ENCODE results near the gene C3orf80. TPM values are rescaled to one million over a fixed set of nuclear protein-coding genes. Genes with fewer than 3 reads are reported as not detected.
A peak's percentile ranks its signal among the peaks of the same experiment; 100 is the strongest.
"Not testable (repeated sequence)": the region's sequence is repeated elsewhere in the genome, so short reads cannot be mapped to it uniquely, and the experiment has no call there.

The C3orf80 gene
- total RNA-seq = 1 to 10 TPM in 3 of 4 donors, under 1 TPM in 1; 0.40 to 3.7 (median 1.8) TPM

DNA sequence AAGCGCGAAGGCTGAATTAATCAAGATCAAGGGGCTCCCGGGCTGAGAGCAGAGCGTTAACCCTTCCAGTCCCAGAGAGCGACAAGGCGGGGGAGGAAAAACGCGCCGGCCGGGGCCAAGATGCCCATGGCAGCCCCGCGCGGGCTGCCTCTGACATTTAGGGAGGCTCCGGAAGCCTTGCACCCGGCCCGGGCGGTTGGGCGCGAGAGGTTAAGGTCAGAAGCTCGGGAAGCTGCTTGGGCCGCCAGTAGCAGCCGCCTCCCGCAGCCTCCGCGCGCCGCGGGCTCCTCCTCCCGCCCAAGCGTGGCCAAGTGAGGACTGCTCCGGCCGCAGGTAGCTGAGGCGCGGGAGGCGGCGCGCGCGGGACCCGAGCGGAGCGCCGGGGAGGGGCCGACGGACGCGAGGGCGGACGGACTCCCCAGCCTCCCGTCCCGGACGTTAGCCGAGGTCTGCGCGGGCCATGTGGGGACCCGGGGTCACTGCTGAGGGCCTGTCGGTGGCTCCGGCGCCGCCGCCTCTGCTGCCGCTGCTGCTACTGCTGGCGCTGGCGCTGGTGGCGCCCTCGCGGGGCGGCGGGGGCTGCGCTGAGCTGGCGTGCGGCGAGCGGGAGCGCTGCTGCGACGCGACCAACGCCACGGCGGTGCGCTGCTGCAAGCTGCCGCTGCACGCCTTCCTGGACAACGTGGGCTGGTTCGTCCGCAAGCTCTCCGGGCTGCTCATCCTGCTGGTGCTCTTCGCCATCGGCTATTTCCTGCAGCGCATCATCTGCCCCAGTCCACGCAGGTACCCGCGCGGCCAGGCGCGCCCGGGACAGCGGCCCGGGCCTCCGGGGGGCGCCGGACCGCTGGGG lies at the start of gene C3orf80:
TSS of gene C3orf80 (plus strand) at position 247 of the 850 bp plus-strand sequence. CDS start at position 461, 214 bp downstream.
- intact Hi-C loops (cut with DNase I; ENCODE audit: low total_unique reads) = loop anchor here (2.0 to 10.0 kb wide), 3 partner anchors 27 to 61 kb away; no protein-coding TSS in a partner anchor

DNA sequence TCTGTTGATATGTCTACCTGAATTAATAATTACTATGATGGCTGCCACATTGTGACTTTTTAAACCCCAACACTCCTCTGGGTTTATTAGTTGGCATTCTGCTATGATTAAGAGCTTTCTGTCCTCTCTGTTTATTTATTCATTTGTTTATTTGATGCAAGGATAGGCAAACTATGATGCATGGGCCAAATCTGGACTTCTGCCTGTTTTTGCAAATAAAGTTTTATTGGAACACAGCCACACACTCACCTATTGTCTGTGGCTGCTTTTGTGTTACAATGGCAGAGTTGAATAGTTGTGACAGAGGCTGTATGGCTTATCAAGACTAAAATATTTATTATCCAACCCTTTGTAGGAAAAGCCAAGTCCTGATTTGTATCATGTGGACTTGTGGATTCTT lies 48.3 kb upstream of the C3orf80 start:
- H3K9me3 ChIP-seq = no peaks in the 10 kb centered on the region
- peaks cover 0 to 11% (median 2%) of the 10 kb centered on the region in 4 donors for H3K4me1 ChIP-seq
- TF ChIP-seq POLR2AphosphoS5 (IDR thresholded peaks at IDR 0.05) (no peak), POLR2A (IDR thresholded peaks at IDR 0.05) (no peak), EP300 (IDR thresholded peaks at IDR 0.05; ENCODE audit: low read depth) (no peak), CTCF (IDR thresholded peaks at IDR 0.05) (no peak)

More for the DNA sequence above, at the start of gene C3orf80:
- Histone ChIP-seq H3K4me3 (peak within 1 kb of the TSS; percentile 40 to 69 (median 55)), H3K9me3 (no peaks in the 10 kb centered on the region), H3K27ac (peak within 1 kb of the TSS; percentile 30 to 73 (median 70)), H3K36me3 (no peaks in the 10 kb centered on the region), H3K4me1 (peaks cover 0 to 22% (median 11%) of the 10 kb centered on the region in 4 donors), H3K27me3 (peaks cover 40% of the 10 kb centered on the region)
- peak; percentile 53 for DNase-seq
- in situ Hi-C loops (cut with MboI; ENCODE audit: low pct_ligation_motif_present in 1 of 4, low pct_unique_long_range_greater_than_20kb in 1 of 4, low sequenced_read_pairs in 3 of 4) = no loop called here
- TF ChIP-seq POLR2A (IDR thresholded peaks at IDR 0.05) = no peak
- no peak for TF ChIP-seq EP300 (IDR thresholded peaks at IDR 0.05; ENCODE audit: low read depth)
- peak in 1 of 5 experiments; percentile 18 for TF ChIP-seq CTCF (IDR thresholded peaks at IDR 0.05)
- 0% methylated on average over 54 of the region's 104 CpGs; no CpG with 5 or more reads in 1 of the 2 donors for WGBS, 2 donors (ENCODE audit: low coverage in 1 of 2)

GRCh38 chr3:160178661-160179060 lies 46.6 kb upstream of the C3orf80 start:
- DNase-seq; H3K9me3 ChIP-seq; H3K27ac ChIP-seq; H3K36me3 ChIP-seq; H3K27me3 ChIP-seq; H3K4me3 ChIP-seq; intact Hi-C loops (cut with DNase I; ENCODE audit: low total_unique reads); in situ Hi-C loops (cut with MboI; ENCODE audit: low pct_ligation_motif_present in 1 of 4, low pct_unique_long_range_greater_than_20kb in 1 of 4, low sequenced_read_pairs in 3 of 4): not testable (repeated sequence)
- 95% methylated on average over 12 of the region's 35 CpGs; no CpG with 5 or more reads in 1 of the 2 donors for WGBS, 2 donors (ENCODE audit: low coverage in 1 of 2)
- H3K4me1 ChIP-seq = peaks cover 0 to 11% (median 2%) of the 10 kb centered on the region in 4 donors

More for the DNA sequence above, 48.3 kb upstream of the C3orf80 start:
- no peak for DNase-seq
- no peaks in the 10 kb centered on the region for H3K36me3 ChIP-seq
- H3K27me3 ChIP-seq = no peaks in the 10 kb centered on the region
- in situ Hi-C loops (cut with MboI; ENCODE audit: low pct_ligation_motif_present in 1 of 4, low pct_unique_long_range_greater_than_20kb in 1 of 4, low sequenced_read_pairs in 3 of 4) (no loop called here), intact Hi-C loops (cut with DNase I; ENCODE audit: low total_unique reads) (no loop called here)
- no peak overlapping the region for H3K27ac ChIP-seq
- H3K4me3 ChIP-seq = no peak overlapping the region

DNA sequence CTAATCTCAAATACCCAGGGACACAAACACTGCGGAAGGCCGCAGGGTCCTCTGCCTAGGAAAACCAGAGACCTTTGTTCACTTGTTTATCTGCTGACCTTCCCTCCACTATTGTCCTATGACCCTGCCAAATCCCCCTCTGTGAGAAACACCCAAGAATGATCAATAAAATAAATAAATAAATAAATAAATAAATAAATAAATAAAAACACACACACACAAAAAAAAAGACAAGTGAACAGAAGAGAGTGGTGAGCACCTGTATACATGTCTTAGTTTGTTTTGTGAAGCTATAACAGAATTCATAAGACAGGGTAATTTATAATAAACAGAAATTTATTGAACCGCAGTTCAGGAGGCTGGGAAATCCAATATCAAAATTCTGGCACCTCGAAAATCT lies 45.8 kb upstream of the C3orf80 start:
- H3K4me3 ChIP-seq; H3K27me3 ChIP-seq; intact Hi-C loops (cut with DNase I; ENCODE audit: low total_unique reads); H3K36me3 ChIP-seq; in situ Hi-C loops (cut with MboI; ENCODE audit: low pct_ligation_motif_present in 1 of 4, low pct_unique_long_range_greater_than_20kb in 1 of 4, low sequenced_read_pairs in 3 of 4); DNase-seq; H3K9me3 ChIP-seq: not testable (repeated sequence)
- Histone ChIP-seq H3K27ac (peak overlapping the region in 1 of 4 donors; percentile 66), H3K4me1 (peaks cover 0 to 19% (median 4%) of the 10 kb centered on the region in 4 donors)
- WGBS, 2 donors (ENCODE audit: low coverage in 1 of 2) = 79 to 96% methylated on average over 2 of the region's 4 CpGs

DNA sequence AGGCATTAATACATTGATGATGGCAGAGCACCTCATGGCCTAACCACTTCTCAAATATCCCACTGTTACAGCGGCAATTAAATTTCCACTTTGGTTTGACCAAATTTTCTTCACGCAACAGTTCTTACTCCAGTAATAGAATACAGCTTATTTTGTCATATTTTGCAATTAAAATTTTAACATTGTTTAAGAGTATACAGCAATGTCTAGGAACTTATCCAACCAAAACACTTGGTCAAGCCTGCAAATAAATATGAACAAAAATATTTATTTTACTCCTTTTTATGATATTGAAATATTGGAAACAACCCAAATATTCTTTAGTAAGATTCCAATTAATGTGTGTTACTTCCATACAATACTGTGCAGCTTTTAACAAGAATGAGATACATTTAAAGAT lies 45.3 kb upstream of the C3orf80 start:
- H3K9me3 ChIP-seq = no peaks in the 10 kb centered on the region
- no peak for TF ChIP-seq EP300 (IDR thresholded peaks at IDR 0.05; ENCODE audit: low read depth)
- TF ChIP-seq POLR2AphosphoS5 (IDR thresholded peaks at IDR 0.05) = no peak
- no peak for TF ChIP-seq CTCF (IDR thresholded peaks at IDR 0.05)
- no peak for TF ChIP-seq POLR2A (IDR thresholded peaks at IDR 0.05)
- H3K4me3 ChIP-seq = no peak overlapping the region
- H3K4me1 ChIP-seq = peaks cover 0 to 24% (median 6%) of the 10 kb centered on the region in 4 donors
- peak overlapping the region; percentile 44 to 76 (median 64) for H3K27ac ChIP-seq
- WGBS, 2 donors (ENCODE audit: low coverage in 1 of 2) = 74 to 96% methylated on average over 2 of the region's 2 CpGs
- no peak for DNase-seq
- intact Hi-C loops (cut with DNase I; ENCODE audit: low total_unique reads) (loop anchor here (5.0 kb wide), 1 partner anchor 47 kb away; the partner anchor contains the start of gene C3orf80), in situ Hi-C loops (cut with MboI; ENCODE audit: low pct_ligation_motif_present in 1 of 4, low pct_unique_long_range_greater_than_20kb in 1 of 4, low sequenced_read_pairs in 3 of 4) (no loop called here)
- H3K36me3 ChIP-seq = no peaks in the 10 kb centered on the region
- H3K27me3 ChIP-seq = no peaks in the 10 kb centered on the region
